Coronary artery (tissue), 2 donors: ENCODE results near the gene RPS6KB1.
A peak's percentile ranks its signal among the peaks of the same experiment; 100 is the strongest.
"Not testable (repeated sequence)": the region's sequence is repeated elsewhere in the genome, so short reads cannot be mapped to it uniquely, and the experiment has no call there.

Source experiments
- DNase-seq: peaks from one replicate; pipeline ENCODE4 v3.0.0-alpha.2; 2017; ENCODE audit warnings: low spot score
- H3K27ac ChIP-seq, 2 donors: fragments of 200-600 bp; sonication (generic); one replicate each; pipeline ENCODE4 v1.5.1; 2016 to 2019
- H3K4me3 ChIP-seq: fragments of 200-600 bp; sonication (generic); 2 replicates; pipeline ENCODE4 v1.5.1; 2016; ENCODE audit warnings: mild to moderate bottlenecking, moderate library complexity
- CTCF ChIP-seq: fragments of 200-600 bp; sonication (generic); IDR thresholded peaks from one replicate; pipeline ENCODE4 v1.5.1; 2019; ENCODE audit warnings: antibody characterized with exemption

Gene RPS6KB1

DNA sequence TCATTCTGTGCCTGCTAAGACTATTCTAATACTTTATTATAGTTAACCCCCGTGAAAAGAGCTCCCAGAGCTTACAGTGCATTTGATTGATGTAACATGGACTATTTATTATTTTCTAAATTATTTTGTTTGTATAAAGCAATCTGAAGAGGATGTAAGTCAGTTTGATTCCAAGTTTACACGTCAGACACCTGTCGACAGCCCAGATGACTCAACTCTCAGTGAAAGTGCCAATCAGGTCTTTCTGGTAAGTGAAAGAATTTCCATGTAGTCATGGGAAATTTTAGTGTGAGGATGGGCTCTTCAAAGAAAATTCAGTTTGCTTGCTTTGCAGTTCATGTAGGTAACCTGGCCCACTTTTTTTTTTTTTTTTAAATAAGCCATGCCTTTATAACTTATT lies 47.8 kb downstream of the RPS6KB1 start:
- not testable (repeated sequence) for H3K4me3 ChIP-seq, H3K27ac ChIP-seq, DNase-seq

GRCh38 chr17:59941131-59941530 lies 48.2 kb downstream of the RPS6KB1 start:
- Histone ChIP-seq H3K27ac (no peak overlapping the region), H3K4me3 (no peak overlapping the region)
- no peak for TF ChIP-seq CTCF
- DNase-seq = no peak

DNA sequence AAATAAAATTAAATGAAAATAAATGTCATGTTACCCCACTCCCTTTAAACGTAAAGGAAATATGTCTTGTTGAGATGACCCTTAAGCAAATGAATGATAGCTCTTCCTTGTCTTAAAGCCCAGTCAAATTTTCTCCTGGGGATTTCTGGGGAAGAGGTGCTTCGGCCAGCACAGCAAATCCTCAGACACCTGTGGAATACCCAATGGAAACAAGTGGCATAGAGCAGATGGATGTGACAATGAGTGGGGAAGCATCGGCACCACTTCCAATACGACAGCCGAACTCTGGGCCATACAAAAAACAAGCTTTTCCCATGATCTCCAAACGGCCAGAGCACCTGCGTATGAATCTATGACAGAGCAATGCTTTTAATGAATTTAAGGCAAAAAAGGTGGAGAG lies 53.5 kb downstream of the RPS6KB1 start:
- H3K4me3 ChIP-seq, DNase-seq: not testable (repeated sequence)

GRCh38 chr17:59947310-59947709 lies 54.4 kb downstream of the RPS6KB1 start:
- H3K27ac ChIP-seq, H3K4me3 ChIP-seq, DNase-seq: not testable (repeated sequence)

More for the DNA sequence above, 53.5 kb downstream of the RPS6KB1 start:
- H3K27ac ChIP-seq = not testable (repeated sequence)

- DNase-seq = no peak
- no peak for TF ChIP-seq CTCF
- no peak overlapping the region for H3K4me3 ChIP-seq
- H3K27ac ChIP-seq = no peak overlapping the region
Measured at GRCh38 chr17:59950049-59950448, 57.1 kb downstream of the RPS6KB1 start.

DNA sequence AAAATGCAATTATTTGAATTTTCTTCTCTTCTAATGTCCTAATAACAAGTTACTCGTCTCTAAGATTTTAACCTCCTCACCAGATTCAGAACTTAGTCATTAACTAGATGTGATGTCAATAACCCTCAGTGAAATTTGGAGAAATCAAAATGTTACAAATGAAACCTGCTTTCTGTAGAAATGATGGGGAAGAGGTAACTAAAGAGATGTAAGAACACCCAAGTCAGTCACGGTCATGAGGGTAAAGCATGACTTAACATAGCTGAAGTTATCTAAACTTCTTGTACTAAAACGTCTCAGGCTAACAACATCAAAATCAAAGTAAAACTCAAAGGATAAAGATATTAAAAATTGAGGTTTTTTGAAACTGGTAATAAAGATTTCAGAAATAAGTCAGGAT lies 61.9 kb downstream of the RPS6KB1 start:
- no peak overlapping the region for H3K27ac ChIP-seq
- DNase-seq = no peak
- H3K4me3 ChIP-seq = no peak overlapping the region
- TF ChIP-seq CTCF = no peak

- not testable (repeated sequence) for H3K4me3 ChIP-seq, DNase-seq, H3K27ac ChIP-seq
Measured at GRCh38 chr17:59959574-59959973, 66.7 kb downstream of the RPS6KB1 start.

- H3K4me3 ChIP-seq = peak overlapping the region; percentile 80
- H3K27ac ChIP-seq = no peak overlapping the region
- DNase-seq = no peak
- no peak for TF ChIP-seq CTCF
Measured at GRCh38 chr17:59962739-59963318, 69.9 kb downstream of the RPS6KB1 start.

- peak overlapping the region; percentile 80 for H3K4me3 ChIP-seq
- peak overlapping the region; percentile 90 to 93 for H3K27ac ChIP-seq
- DNase-seq = no peak
- TF ChIP-seq CTCF = no peak
Measured at GRCh38 chr17:59963738-59964481, 71.0 kb downstream of the RPS6KB1 start.
